Esophagus muscularis mucosa (tissue), 3 donors: Measurements from ENCODE around the gene KCNRG.

ENCODE experiments used
- CTCF ChIP-seq, 3 experiments: fragments of 200-600 bp in 2 of 3; fragments of 450-650 bp in 1 of 3; sonication (generic) in 2 of 3; IDR thresholded peaks; one replicate each; pipeline ENCODE4 v1.5.1; 2017 to 2019; ENCODE audit warnings: antibody characterized with exemption in 3 of 3, mild to moderate bottlenecking in 2 of 3, moderate library complexity in 1 of 3
- POLR2A ChIP-seq: fragments of 450-650 bp; IDR thresholded peaks from one replicate; pipeline ENCODE4 v1.6.1; 2017; ENCODE audit warnings: antibody characterized with exemption, moderate library complexity, mild to moderate bottlenecking, low read depth

GRCh38 chr13:50030315-50030714, 15.1 kb downstream of the KCNRG start:
- no peak for TF ChIP-seq CTCF (IDR thresholded peaks at IDR 0.05)
- no peak for TF ChIP-seq POLR2A
